GM19468 (cell line): ENCODE results near the gene WSB2.
"Not testable (repeated sequence)": the region's sequence is repeated elsewhere in the genome, so short reads cannot be mapped to it uniquely, and the experiment has no call there.

Experiments
- ATAC-seq: cut with Tn5 transposase; IDR thresholded peaks from one replicate; pipeline ENCODE4 v1.9.1; 2021; ENCODE audit warnings: mild to moderate bottlenecking, moderate library complexity, moderate number of reproducible peaks; ENCODE audit not compliant: unreplicated experiment; ENCODE audit errors: extremely low read depth

The WSB2 gene

GRCh38 chr12:118036672-118037411 lies 24.1 kb downstream of the WSB2 start:
- ATAC-seq = no peak

DNA sequence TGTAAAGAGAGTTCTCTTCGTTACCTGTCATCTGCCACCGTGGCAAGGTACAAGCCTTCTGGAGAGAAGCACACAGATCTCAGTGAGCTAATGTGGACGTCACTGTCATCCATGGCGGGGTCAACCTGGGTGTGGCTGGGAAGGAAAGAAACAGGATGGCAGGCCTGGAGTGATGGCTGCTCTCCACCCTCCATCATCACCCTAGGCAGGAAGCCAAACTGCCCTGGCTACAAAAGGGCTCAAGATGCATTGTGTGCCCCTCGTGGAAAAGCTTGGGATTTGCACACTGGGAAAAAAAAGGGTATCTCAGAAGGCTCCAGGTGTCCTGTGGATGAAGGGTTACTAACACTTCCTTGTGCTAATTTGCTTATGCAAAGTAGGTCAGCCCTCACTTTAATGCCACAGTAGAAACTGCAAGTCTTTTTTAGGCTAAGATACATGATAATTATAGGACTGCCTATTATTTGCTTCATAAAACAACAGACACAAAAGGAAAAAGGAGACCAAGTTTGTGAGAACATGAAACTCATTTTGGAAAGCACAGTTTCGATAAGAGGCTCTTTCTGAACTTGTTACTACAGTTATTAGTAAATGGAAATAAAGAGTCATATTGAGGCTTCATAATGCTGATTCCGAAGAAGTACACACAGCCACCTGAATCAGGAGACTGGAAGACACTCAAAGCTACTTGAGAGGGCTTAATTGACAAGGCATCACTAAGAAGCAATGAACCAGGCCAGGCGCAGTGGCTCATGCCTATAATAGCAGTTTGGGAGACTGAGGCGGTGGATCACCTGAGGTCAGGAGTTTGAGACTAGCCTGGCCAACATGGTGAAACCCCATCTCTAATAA lies 25.6 kb downstream of the WSB2 start:
- ATAC-seq = peak; percentile 51

- no peak for ATAC-seq
Measured at GRCh38 chr12:118034429-118035189, 26.4 kb downstream of the WSB2 start.

DNA sequence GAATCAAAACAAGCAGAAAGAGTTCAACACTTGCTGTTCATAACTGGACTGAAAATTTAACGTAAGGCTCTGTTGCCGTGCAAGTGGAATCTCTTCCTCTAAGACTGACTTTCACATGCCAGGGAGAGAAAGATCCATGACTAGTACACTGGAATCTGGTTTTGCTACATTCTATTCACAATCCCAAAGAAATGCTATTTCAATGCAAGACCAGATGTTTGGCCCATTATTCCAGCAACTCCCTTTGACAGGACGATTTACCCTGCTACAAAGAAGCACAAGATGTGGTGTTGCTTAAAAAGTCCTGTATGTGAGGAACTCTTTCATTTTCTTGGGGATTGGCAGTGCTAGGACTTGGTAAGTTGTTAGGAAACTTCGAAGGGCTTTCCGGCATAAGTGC lies 27.1 kb downstream of the WSB2 start:
- no peak for ATAC-seq

- ATAC-seq = no peak
Measured at GRCh38 chr12:118033323-118033722, 27.7 kb downstream of the WSB2 start.

DNA sequence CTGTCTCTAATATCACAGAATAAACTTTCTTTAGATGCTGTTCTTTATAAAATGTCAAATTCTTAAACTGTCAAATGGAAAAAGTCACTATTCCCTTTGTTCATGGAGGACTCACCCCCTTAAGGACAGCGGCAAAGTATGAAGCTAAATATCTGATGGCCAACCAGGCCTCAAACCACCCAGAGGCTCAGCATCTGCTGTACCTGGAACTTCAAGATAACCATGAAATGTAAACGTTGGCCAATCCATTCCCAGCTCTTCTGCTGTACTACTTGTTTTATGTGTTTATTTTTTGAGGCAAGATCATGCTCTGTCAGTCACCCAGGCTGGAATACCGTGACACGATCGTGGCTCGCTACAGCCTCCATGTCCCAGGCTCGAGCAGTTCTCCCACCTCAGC lies 28.8 kb downstream of the WSB2 start:
- ATAC-seq = no peak

GRCh38 chr12:118029166-118029565 lies 31.8 kb downstream of the WSB2 start:
- no peak for ATAC-seq

DNA sequence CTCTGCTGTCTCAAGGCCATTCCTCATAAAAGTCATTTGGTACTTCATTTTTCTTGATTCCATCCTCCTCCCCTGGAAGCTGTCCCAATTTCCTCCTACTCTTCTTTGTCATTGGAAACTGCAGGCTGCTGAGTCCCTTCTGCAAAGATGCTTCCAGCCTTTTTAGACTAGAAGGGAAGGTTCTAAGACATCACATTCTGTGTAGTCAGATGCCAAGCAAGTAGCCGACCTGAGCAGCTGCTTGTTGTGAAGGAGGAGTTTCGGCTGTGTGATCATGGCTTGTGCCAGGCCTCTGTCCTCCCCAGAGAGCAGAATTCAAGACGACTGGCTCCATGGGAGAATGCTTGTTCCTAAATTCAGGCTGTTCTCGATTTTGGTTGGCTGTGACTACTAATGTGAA lies 35.8 kb downstream of the WSB2 start:
- ATAC-seq = no peak

- ATAC-seq = no peak
Measured at GRCh38 chr12:118023301-118023860, 37.6 kb downstream of the WSB2 start.

- ATAC-seq = no peak
Measured at GRCh38 chr12:118022728-118023109, 38.3 kb downstream of the WSB2 start.

- not testable (repeated sequence) for ATAC-seq
Measured at GRCh38 chr12:118022097-118022727, 38.8 kb downstream of the WSB2 start.

GRCh38 chr12:118020036-118020435 lies 40.9 kb downstream of the WSB2 start:
- no peak for ATAC-seq

DNA sequence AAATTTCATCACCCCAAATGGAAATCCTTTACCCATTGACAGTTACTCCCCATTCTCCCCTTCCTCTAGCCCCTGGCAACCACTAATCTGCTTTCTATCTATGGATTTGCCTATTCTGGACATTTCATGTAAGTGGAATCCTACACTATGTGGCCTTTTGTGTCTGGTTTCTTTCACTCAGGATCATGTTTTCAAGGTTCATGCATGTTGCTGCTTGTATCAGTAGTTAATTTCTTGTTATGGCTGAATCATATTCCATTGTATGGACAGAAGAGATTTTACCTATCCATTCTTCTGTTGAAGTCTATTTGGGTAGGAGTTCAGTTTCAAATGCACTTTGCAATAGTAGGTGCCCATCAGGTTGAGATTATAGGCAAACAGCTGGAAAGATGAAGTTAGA lies 43.1 kb downstream of the WSB2 start:
- ATAC-seq = no peak

DNA sequence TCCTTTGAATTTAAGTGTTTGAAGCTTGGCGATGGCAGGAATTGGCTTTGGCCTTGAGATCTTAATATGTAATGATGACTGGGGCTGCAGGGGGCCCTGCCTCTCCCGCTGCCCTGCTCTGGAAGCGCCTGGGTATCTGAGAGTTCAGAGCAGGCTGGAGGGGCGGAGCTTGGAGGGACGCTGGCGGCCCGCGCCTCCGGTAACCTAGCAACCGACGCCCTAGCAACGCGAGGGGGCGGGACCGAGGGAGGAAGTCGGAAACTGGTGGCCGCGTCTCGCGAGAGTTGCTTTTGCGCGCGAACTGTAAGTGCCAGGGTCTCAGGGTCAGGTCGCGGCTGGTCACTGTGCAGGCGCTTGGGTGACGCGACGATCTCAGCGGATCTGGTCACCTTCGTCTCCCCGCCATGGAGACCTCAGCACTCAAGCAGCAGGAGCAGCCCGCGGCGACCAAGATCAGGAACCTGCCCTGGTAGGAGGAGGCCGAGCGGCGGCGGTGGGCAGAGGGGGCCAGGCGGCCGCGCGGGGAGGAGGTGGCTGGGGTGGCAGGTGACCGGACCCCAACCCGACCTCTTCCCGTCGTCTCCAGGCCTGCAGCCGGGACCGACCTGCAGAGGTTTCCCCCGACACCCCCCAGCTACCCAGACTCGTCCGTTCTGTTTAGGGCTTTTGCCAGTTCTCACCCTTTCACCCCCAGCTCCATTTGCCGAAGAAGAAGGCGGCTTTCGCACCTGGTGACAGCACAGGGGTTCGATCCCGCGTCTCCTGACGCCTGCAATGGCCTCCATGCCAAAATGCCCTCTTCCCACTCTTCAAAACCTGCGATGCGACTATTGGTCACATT lies 44.3 kb downstream of the WSB2 start, which contains the start of gene RFC5:
RFC5 (plus strand) TSS at position 280 of the 841 bp plus-strand sequence; CDS start at position 405, 125 bp downstream.
- ATAC-seq = peak; percentile 94

DNA sequence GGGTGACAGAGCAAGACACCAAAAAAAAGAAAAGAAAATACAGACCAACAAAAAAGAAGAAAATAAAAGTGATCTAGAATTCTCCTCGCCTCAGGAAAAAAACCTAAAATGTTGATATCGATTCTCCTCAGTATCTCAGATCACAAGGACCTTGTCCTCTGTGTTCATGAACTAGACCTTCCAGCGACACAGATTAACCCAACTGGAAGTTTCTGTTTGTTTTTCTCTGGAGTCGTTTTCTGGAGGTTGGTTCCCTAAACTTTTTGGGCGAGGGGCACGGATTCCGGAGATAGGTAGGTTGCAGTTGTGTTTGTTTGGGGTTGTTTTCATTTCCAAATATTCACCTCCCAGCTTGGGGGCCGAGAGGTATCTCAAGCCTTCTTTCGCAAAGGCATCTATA lies 45.0 kb downstream of the WSB2 start:
- no peak for ATAC-seq

DNA sequence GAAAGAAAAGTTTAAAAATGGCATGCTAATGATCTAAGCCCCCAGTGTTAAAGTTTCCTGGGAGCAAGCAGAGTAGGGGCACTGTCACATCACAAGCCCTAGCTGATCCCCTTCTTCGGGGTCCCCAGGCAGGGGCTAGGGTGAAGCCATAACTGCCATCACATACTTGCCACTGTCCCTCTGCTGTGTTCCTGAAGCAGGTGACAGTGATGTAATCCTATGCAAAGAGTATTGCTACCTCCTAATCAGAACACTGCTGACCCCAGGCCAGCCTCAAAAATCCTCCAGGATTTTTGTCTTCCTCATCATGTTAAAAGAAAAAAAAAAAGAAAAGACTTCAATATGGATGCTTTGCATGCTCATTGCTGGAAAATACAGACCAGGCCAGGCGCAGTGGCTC lies 45.7 kb downstream of the WSB2 start:
- no peak for ATAC-seq

- no peak for ATAC-seq
Measured at GRCh38 chr12:118013283-118013682, 47.7 kb downstream of the WSB2 start.

DNA sequence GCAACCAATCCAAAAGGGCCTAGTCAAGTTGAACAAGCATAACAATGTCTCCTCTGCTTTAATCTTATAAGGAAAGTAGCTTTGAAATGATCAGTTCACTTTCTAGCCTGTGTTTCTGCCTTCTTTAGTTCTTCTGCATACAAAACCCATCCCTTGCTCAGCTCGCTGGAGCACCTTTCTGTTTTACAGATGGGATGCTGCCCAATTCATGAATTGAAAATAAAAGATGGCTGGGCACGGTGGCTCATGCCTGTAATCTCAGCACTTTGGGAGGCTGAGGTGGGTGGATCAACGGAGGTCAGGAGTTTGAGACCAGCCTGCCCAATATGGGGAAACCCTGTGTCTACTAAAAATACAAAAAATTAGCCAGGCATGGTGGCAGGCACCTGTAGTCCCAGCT lies 49.0 kb downstream of the WSB2 start:
- no peak for ATAC-seq

- no peak for ATAC-seq
Measured at GRCh38 chr12:118011377-118011776, 49.6 kb downstream of the WSB2 start.
